Stimulated activated CD4-positive, alpha-beta T cell treated with anti-CD3 and anti-CD28 coated beads, Interleukin-2, amount 100 ng/mL, for 24 hours (primary cell): ENCODE measurements around the gene SLC16A11.
"Not testable (repeated sequence)": the region's sequence is repeated elsewhere in the genome, so short reads cannot be mapped to it uniquely, and the experiment has no call there.

Experiments
- DNase-seq, 2 donors: peaks; one replicate each; pipeline ENCODE4 v3.0.0-alpha.2; 2020

SLC16A11 gene

GRCh38 chr17:7058831-7059447, 15.0 kb upstream of the SLC16A11 start:
- DNase-seq = no peak

- no peak for DNase-seq
Observed at GRCh38 chr17:7056386-7056785, 12.5 kb upstream of the SLC16A11 start.

GRCh38 chr17:7050583-7050982, 6.7 kb upstream of the SLC16A11 start:
- not testable (repeated sequence) for DNase-seq

- DNase-seq = no peak
Observed at GRCh38 chr17:7048968-7049367, 5.1 kb upstream of the SLC16A11 start.

- DNase-seq = peak in 1 of 2 donors; percentile 27
Observed at GRCh38 chr17:7047566-7047965, 3.7 kb upstream of the SLC16A11 start.

- peak; percentile 66 to 70 for DNase-seq
Observed at GRCh38 chr17:7046725-7047397, 3.0 kb upstream of the SLC16A11 start.

- DNase-seq = peak; percentile 44 to 59
Observed at GRCh38 chr17:7046127-7046724, 2.3 kb upstream of the SLC16A11 start.

- DNase-seq = peak; percentile 29 to 43
Observed at GRCh38 chr17:7045492-7046126, 1.7 kb upstream of the SLC16A11 start.

- no peak for DNase-seq
Observed at GRCh38 chr17:7043182-7043496, 753 bp downstream of the SLC16A11 start.

GRCh38 chr17:7042501-7043181, 1.3 kb downstream of the SLC16A11 start:
- peak; percentile 41 to 57 for DNase-seq

- DNase-seq = peak; percentile 32 to 38
Observed at GRCh38 chr17:7041607-7042500, 2.0 kb downstream of the SLC16A11 start.

GRCh38 chr17:7039832-7040231, 4.1 kb downstream of the SLC16A11 start:
- DNase-seq = no peak

GRCh38 chr17:7038025-7038862, 5.6 kb downstream of the SLC16A11 start:
- no peak for DNase-seq

GRCh38 chr17:7035591-7036368, 8.1 kb downstream of the SLC16A11 start, which contains the start of gene SLC16A13:
Gene SLC16A13 (plus strand): TSS chr17:7036015. CDS start chr17:7036383, 368 bp downstream.
- DNase-seq = peak; percentile 98 to 99

- DNase-seq = peak; percentile 40 to 60
Observed at GRCh38 chr17:7034955-7035590, 8.8 kb downstream of the SLC16A11 start.

- DNase-seq = peak; percentile 53 to 64
Observed at GRCh38 chr17:7029659-7030058, 14.2 kb downstream of the SLC16A11 start.

- no peak for DNase-seq
Observed at GRCh38 chr17:7029096-7029495, 14.8 kb downstream of the SLC16A11 start.

- no peak for DNase-seq
Observed at GRCh38 chr17:7027335-7027734, 16.6 kb downstream of the SLC16A11 start.

- no peak for DNase-seq
Observed at GRCh38 chr17:7026471-7027115, 17.3 kb downstream of the SLC16A11 start.
